GM12864 (cell line): ENCODE data around the gene PRKACB.
"Not testable (repeated sequence)": the region's sequence is repeated elsewhere in the genome, so short reads cannot be mapped to it uniquely, and the experiment has no call there.

Experiments used
- DNase-seq: peaks from one replicate; pipeline ENCODE4 v3.0.0-alpha.2; 2011; ENCODE audit warnings: low read depth
- H3K4me3 ChIP-seq: 2 replicates; pipeline ENCODE4 v1.5.1; 2011; ENCODE audit warnings: mild to moderate bottlenecking, low read depth, low read length, control low read depth
- CTCF ChIP-seq: IDR thresholded peaks from 2 replicates; pipeline ENCODE4 v1.5.1; 2011; ENCODE audit warnings: low read depth, mild to moderate bottlenecking, moderate library complexity, low read length, control low read depth, inconsistent platforms; ENCODE audit errors: missing control alignments

The PRKACB gene

GRCh38 chr1:84277343-84278059, 133.4 kb downstream of the PRKACB start:
- no peak for DNase-seq
- TF ChIP-seq CTCF: no peak
- H3K4me3 ChIP-seq: no peak overlapping the region

DNA sequence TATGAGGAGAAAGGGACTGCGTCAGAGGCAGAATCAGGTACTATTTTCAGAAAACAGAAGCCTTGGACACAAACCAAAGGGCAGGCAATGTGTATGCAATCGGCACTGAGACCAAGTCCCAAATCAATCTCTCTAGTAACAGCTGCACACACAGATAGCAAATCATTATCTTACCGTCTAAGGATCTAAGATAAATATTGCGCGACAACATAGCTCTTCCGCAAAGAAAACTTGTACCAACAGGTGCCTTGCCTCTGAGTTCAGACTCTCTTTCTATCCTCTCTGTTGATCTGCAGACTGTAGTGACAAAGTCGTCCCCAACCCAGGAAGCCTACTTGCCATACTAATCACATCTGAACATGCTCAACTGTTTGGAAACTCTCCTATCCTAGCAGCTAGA, 134.8 kb downstream of the PRKACB start:
- TF ChIP-seq CTCF: no peak
- DNase-seq: no peak

DNA sequence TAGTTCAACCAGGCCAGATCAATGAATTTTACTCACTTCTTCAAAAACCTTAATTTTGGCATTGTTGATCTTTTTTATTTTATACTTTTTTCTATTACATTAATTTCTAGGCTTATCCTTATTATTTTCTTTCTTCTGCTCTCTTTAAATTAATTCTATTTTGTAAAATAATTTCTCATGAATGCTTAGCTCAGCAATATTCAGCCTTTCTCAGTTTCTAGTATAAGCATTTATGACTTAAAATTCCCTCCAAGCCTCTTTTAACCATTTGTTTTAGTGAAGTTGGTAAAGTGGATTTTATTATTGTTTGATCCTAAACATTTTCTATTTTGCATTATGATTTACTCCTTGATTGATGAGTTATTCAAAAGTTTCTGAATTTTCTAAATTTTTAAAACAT, 136.8 kb downstream of the PRKACB start:
- no peak overlapping the region for H3K4me3 ChIP-seq
- DNase-seq: no peak
- no peak for TF ChIP-seq CTCF

More for the DNA sequence above, 134.8 kb downstream of the PRKACB start:
- H3K4me3 ChIP-seq: no peak overlapping the region

GRCh38 chr1:84282780-84283333, 138.8 kb downstream of the PRKACB start:
- no peak overlapping the region for H3K4me3 ChIP-seq
- no peak for TF ChIP-seq CTCF
- DNase-seq: no peak

GRCh38 chr1:84283381-84283780, 139.3 kb downstream of the PRKACB start:
- no peak for DNase-seq
- no peak for TF ChIP-seq CTCF
- H3K4me3 ChIP-seq: no peak overlapping the region

DNA sequence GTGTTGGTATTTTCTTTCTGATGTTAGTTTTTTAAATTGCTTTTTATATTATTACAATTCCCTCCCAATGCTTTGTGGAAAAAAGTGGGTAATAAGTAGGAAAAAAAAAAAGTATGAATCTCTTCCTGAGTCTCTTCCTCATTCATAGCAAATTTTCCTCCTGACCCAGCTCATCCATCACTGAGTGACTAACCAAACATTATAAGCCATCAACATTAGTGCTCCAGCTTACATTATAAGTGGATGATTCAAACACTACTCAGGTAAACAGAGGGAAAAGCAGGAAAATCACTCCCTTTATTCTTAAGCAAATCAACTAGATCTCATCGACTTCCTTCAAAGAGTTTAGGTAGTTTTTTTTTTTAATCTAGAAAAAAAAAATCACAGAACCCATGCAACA, 142.0 kb downstream of the PRKACB start:
- H3K4me3 ChIP-seq: no peak overlapping the region
- no peak for TF ChIP-seq CTCF
- DNase-seq: no peak

- not testable (repeated sequence) for DNase-seq, H3K4me3 ChIP-seq
These were observed 143.3 kb downstream of the PRKACB start for GRCh38 chr1:84287389-84287788.
